Measurements from ENCODE around the gene STK31.

GRCh38 chr7:23713285-23714149 lies 3.5 kb downstream of the STK31 start:
- TF ChIP-seq POLR2A (IDR thresholded peaks at IDR 0.05; ENCODE audit: low read depth, low read length): no peak
- no peak for TF ChIP-seq POLR2AphosphoS5 (IDR thresholded peaks at IDR 0.05; ENCODE audit: low read depth, low read length)
